ENCODE results near the gene AHDC1.

- TF ChIP-seq EZH2 (IDR thresholded peaks at IDR 0.05; ENCODE audit: insufficient read depth, poor library complexity, severe bottlenecking) = no peak
- no peak for TF ChIP-seq EZH2phosphoT487 (IDR thresholded peaks at IDR 0.05; ENCODE audit: insufficient read depth, low read depth)
Measured at GRCh38 chr1:27628712-27629111, 24.8 kb upstream of the AHDC1 start.
